Measurements from ENCODE around the gene SIN3A. TPM values are rescaled to one million over a fixed set of nuclear protein-coding genes. Genes with fewer than 3 reads are reported as not detected.

SIN3A gene
- total RNA-seq, 1 experiment from 2014 or later, result 21.4 TPM

DNA sequence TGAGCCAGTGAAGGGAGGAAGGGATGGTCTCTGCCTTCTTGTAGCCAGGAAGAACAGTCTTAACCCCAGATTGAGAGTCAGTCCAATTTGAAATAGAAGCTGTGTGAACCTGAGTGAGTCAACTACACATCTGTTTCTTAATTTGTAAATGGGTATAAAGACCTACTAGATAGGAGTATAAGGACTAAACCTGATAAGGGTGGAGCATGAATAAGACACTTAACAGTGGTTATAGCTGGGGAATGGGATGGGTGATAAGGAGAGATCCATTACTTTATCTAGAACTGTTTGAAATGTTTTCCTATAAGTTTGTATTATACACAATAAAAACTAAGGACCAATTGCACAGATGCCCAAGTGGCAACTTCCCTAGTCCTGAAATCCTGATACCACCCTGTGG lies 84.5 kb downstream of the SIN3A start:
- Histone ChIP-seq H3K4me3 (no peak overlapping the region), H3K9me3 (no peaks in the 10 kb centered on the region), H3K36me3 (peaks cover 75% of the 10 kb centered on the region), H3K27me3 (no peaks in the 10 kb centered on the region)
- DNase-seq, result no peak

GRCh38 chr15:75366163-75366562 lies 85.3 kb downstream of the SIN3A start:
- Histone ChIP-seq H3K9me3 (no peaks in the 10 kb centered on the region), H3K36me3 (peaks cover 75% of the 10 kb centered on the region), H3K4me3 (no peak overlapping the region), H3K27me3 (no peaks in the 10 kb centered on the region)
- no peak for DNase-seq

- no peaks in the 10 kb centered on the region for H3K27me3 ChIP-seq
- no peak overlapping the region for H3K4me3 ChIP-seq
- no peak for DNase-seq
- no peaks in the 10 kb centered on the region for H3K9me3 ChIP-seq
- H3K36me3 ChIP-seq, result peaks cover 69% of the 10 kb centered on the region
These were observed 86.6 kb downstream of the SIN3A start for GRCh38 chr15:75364881-75365280.

DNA sequence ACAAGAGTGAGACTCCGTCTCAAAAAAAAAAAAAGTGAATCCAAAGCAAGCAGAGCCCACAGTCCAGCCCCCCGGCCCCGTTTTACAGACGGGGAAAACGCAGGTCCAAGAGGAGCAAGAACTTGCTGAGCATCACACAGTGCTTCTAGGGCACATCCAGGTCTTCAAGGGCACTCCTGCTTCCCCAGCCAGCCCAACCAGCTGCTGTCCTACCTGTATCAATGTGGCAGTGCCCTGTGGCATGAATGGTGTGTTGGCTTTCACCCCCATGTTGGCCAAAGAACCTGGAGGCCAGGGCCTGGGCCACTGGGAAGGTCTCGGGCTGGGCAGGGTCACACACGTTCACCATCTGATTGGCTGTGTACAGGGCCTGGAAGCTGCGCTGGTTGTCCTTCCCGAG lies 87.7 kb downstream of the SIN3A start:
- Histone ChIP-seq H3K9me3 (no peaks in the 10 kb centered on the region), H3K27me3 (no peaks in the 10 kb centered on the region), H3K36me3 (peaks cover 69% of the 10 kb centered on the region), H3K4me3 (no peak overlapping the region)
- no peak for DNase-seq

DNA sequence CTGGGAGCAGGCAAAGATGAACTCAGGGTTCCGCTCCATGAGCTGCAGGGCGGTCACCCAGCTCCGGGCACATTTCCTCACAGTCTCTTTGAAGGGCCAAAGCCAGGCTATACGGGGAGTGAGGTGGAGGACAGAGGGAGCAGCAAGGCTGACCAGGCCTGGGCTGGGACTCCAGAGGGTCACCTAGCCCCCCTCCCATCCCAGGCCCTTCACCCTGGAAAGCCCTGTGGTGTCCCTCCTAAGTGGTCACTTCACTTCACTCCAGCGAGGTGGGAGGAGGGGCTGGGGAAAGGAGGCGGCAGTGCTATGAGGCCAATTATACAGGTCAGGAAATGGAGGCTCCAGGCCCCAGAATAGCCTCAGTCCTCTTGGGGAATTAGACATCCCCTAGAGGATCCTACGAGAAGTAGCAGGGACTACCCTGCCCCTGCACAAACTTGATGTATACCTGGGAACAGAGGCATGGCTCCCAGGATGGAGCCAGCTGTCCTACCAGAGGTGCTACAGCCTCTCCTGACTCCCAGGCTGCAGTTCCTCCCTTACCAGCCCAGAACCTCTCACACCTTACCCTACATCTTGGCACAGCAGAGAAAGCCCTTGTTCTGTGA lies 88.7 kb downstream of the SIN3A start:
- Histone ChIP-seq H3K27me3 (no peaks in the 10 kb centered on the region), H3K9me3 (no peaks in the 10 kb centered on the region), H3K36me3 (peaks cover 71% of the 10 kb centered on the region), H3K4me3 (no peak overlapping the region)
- DNase-seq, result no peak

GRCh38 chr15:75361989-75362641 lies 89.4 kb downstream of the SIN3A start:
- Histone ChIP-seq H3K4me3 (no peak overlapping the region), H3K36me3 (peaks cover 67% of the 10 kb centered on the region), H3K27me3 (no peaks in the 10 kb centered on the region), H3K9me3 (no peaks in the 10 kb centered on the region)
- no peak for DNase-seq

DNA sequence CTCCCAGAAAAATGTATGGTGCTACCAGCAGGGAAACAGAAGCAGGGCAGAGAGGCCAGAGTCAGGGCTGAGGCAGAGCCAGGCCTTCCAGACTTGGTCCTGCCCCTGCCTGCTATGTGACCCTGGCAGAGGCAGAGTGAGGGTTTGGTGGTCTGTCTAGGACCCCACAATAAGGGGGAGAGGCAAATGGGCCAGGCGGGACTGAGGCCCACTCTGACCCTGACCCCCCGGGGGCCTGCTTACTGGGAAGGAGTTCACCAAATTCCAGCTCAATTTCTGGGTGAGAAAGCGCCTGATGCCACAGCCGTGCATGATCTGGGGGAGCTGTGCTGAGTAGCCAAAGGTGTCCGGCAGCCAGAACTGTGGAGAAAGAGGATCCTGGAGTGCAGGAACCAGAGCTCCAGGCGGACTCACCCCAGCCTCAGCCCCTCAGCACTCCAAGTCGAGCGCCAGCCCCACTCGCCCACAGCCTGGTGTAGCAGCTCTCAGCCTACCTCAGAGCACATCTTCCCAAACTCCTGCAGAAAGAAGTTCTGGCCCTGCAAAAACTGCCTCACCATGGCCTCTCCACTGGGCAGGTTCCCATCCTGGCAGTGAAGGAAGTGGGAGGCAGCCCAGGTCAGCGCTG lies 90.0 kb downstream of the SIN3A start:
- no peaks in the 10 kb centered on the region for H3K9me3 ChIP-seq
- no peak for DNase-seq
- no peaks in the 10 kb centered on the region for H3K27me3 ChIP-seq
- H3K36me3 ChIP-seq, result peaks cover 66% of the 10 kb centered on the region
- no peak overlapping the region for H3K4me3 ChIP-seq

DNA sequence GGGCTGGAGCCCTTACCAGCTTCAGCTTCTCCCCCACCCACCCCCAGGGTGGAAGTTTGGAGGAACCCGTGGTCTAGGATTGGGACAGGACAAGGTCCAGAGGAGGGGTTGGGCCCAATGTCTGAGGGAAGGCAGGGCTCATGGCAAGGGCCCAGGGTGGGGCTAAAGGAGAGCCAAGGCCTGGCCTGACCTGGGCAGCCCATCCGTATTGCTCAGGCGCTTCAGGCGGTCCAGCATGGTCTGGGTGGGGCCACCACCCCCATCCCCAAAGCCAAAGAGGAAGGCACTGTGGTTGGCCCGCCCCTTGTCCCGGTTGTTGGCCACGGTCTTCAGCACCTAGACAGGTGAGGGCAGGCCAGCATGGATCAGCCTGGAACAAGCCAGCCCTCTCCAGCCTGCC lies 90.6 kb downstream of the SIN3A start:
- H3K9me3 ChIP-seq, result no peaks in the 10 kb centered on the region
- no peak overlapping the region for H3K4me3 ChIP-seq
- no peak for DNase-seq
- peaks cover 63% of the 10 kb centered on the region for H3K36me3 ChIP-seq
- no peaks in the 10 kb centered on the region for H3K27me3 ChIP-seq

DNA sequence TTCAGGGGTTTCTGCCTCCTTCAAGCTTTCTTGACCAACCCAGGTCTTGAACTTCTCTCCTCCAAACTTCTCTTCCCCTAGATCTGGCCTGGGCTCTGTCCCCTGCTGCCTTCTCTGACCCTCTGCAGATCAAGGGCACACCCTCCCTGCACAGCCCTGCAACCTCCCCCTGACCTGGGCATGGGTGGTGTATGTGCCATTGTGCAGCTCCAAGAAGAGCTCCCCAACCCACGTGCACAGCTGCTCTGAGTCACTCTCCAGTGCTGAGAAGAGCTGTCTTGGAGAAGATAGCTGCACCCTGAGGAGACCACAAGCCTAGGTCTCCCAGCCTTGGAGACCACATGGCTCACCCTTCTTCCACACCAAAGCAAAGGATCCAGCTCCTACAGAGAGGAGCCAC lies 91.1 kb downstream of the SIN3A start:
- peaks cover 58% of the 10 kb centered on the region for H3K36me3 ChIP-seq
- no peak overlapping the region for H3K4me3 ChIP-seq
- H3K9me3 ChIP-seq, result no peaks in the 10 kb centered on the region
- no peaks in the 10 kb centered on the region for H3K27me3 ChIP-seq
- DNase-seq, result no peak

DNA sequence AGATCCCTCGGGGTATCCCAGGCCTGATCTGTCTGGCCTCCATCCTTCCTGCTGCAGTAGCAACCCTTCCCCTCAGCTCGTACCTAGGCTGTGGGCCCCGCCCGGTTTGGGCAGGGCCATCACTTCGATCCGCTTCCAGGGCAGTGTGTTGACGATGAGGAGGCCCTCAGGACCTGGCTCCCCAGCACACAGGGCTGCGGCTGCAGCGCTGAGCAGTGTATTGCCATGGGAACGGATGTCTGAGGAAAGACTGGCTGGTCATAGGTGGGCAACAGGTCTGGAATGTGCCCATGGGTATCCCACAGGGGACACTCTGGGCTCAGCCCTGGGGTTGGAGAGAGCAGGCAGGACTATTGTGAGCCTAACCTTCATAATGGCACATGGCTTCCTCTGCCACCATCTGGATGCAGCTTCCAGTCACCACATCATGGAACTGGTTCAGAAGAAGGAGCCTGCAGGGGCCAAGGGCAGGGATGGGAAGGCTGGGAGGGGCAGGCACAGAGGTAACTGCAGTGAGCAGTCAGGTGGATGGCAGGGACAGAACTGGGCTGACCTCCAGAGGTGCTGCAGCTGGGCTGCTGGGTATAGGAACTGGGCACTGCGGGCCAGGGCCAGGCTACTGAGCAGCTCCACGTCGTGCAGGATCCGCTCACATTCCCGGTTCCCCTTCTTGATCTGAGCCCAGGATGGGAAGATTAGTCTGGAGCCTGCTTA lies 91.8 kb downstream of the SIN3A start:
- H3K27me3 ChIP-seq, result no peaks in the 10 kb centered on the region
- peaks cover 51% of the 10 kb centered on the region for H3K36me3 ChIP-seq
- no peaks in the 10 kb centered on the region for H3K9me3 ChIP-seq
- no peak for DNase-seq
- H3K4me3 ChIP-seq, result no peak overlapping the region

- Histone ChIP-seq H3K27me3 (no peaks in the 10 kb centered on the region), H3K9me3 (no peaks in the 10 kb centered on the region), H3K4me3 (no peak overlapping the region), H3K36me3 (peaks cover 48% of the 10 kb centered on the region)
- no peak for DNase-seq
These were observed 92.5 kb downstream of the SIN3A start for GRCh38 chr15:75358771-75359536.

DNA sequence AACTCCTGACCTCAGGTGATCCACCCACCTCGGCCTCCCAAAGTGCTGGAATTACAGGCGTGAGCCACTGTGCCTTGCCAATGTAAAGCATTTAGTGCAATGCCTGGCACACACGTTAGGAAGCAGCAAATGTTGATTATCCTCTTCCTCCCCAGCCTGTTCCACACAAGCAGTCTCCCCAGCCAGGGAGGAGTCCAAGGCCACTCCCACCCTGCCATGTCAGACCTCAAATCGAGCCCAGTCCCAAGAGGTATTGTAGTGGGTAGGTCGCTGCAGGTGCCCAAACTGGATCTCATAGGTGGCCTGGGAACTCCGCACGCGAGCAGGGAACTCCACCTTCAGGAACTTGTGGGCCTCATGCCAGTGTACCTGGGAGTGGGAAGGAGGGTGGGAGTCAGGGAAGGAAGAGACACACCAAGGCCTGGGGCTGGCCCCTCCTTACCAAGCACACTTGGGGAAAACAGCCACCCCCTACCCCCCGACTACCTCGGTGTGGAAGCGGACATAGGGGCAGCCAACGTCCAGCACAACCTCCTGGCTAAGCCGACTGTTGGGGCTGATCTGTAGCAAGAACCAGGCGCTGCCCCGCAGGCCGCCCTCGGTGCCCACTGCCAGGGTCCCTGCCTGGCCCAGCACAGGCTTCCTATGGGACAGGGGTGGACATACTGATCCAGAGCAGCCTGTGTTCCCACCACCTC lies 93.4 kb downstream of the SIN3A start:
- Histone ChIP-seq H3K4me3 (no peak overlapping the region), H3K36me3 (peaks cover 46% of the 10 kb centered on the region), H3K27me3 (no peaks in the 10 kb centered on the region), H3K9me3 (no peaks in the 10 kb centered on the region)
- DNase-seq, result no peak

DNA sequence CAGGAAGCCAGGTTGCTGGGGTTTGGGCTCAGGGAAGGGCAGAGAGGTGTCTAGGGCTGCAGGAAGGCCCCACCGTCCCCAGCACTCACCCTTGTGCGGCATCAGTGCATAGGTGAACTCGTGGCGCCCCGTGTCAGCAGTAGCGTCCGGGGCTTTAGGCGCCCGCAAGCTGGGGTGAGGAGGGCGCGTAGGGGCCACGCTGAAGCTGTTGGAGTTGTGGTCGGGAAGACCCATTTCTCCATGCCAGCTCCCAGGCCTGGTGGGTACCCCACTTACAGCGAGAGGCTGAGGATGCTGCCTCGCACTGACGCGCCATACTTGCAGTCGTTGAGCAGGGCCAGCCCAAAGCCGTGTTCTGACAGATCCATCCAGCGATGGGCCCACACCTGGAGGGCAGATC lies 95.0 kb downstream of the SIN3A start:
- Histone ChIP-seq H3K27me3 (no peaks in the 10 kb centered on the region), H3K36me3 (peaks cover 29% of the 10 kb centered on the region), H3K4me3 (no peak overlapping the region), H3K9me3 (no peaks in the 10 kb centered on the region)
- no peak for DNase-seq

GRCh38 chr15:75356006-75356405 lies 95.5 kb downstream of the SIN3A start:
- Histone ChIP-seq H3K4me3 (no peak overlapping the region), H3K9me3 (no peaks in the 10 kb centered on the region)

DNA sequence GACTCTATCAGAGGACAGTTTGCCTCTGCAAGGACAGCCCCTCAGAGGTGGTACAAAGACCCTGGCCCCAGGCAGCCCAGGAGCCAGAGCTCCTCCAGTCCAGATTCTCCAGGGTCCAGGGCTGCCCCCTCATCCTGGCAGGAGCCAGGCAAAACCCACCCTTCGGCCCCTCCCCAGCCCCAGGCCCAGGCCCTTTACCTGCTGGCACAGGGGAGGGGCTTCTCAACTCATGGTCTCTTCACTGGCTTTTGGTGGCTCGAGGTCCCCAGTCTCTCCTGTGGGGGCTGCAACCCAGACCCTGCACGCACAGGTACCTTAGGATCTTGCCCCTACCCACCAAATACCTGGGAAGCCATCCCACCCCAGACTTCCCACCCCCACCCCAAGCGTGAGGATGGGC lies 96.1 kb downstream of the SIN3A start:
- Histone ChIP-seq H3K27me3 (no peaks in the 10 kb centered on the region), H3K4me3 (no peak overlapping the region), H3K9me3 (no peaks in the 10 kb centered on the region), H3K36me3 (peaks cover 23% of the 10 kb centered on the region)
- DNase-seq, result no peak

More at GRCh38 chr15:75356006-75356405, 95.5 kb downstream of the SIN3A start:
- DNase-seq, result no peak
- Histone ChIP-seq H3K27me3 (no peaks in the 10 kb centered on the region), H3K36me3 (peaks cover 24% of the 10 kb centered on the region)

DNA sequence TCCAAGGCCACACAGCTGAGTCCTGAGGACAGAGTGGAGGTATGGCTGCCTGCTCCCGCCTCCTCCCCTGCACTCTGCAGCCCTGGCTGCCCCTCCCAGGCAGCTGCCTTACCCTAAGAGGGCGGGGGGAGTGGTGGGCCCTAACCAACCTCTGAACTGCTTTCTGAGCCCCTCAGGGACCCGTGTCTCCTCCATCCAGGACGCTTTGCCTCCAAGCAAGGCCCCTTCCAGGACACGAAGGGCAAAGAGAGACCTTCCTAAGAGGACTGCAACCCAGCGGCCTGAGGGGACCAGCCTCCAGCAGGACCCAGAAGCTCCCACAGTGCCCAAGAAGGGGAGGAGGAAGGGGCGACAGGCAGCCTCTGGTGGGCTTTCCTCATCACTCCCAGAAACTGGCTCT lies 97.0 kb downstream of the SIN3A start:
- Histone ChIP-seq H3K36me3 (peaks cover 17% of the 10 kb centered on the region), H3K9me3 (no peaks in the 10 kb centered on the region), H3K4me3 (no peak overlapping the region), H3K27me3 (peaks cover under 1% of the 10 kb centered on the region; the same call in 1 of the 2 replicates)
- no peak for DNase-seq

Data from MG63 (cell line).